Measurements from ENCODE around the gene SSTR3. TPM values are rescaled to one million over a fixed set of nuclear protein-coding genes. Genes with fewer than 3 reads are reported as not detected.

Gene SSTR3
- total RNA-seq (under 1 TPM in 1 of 2 donors, not detected in 1; 0.19 TPM), polyA plus RNA-seq (not detected)

DNA sequence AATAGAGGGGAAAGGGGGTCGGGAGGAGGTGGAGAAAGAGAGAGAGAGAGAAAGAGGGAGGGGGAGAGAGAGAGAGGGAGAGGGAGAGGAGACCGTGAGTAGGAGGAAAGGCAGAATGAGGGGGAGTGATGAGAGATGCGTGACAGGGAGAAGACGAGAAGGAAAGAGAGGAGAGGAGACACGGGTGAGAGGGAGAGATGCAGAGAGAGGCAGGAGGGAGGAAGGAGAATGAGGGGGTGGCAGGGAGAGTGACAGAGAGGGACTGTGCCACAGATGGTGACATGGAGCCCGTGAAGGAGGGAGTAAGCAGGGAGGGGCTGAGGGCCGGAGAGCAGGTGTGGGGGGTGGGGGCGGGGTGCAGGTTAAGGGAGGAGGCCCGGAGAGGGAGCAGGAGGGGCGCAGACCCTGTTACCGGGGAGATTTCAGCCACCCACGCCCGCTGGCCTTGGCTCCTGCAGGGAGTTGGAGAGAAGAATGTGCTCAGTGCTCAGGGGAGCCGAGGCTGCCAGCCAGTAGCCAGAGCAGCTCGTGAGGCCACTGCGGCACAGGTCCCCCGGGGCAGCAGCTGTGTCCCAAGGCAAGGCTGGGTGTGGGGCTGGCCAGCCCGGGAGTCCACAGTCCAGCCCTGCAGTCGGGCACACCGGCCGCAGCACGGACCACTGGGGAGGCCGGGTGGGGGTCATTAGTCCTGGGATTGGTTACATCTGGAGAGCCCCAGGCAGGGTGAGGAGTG lies at the start of gene SSTR3:
SSTR3 (minus strand) TSS at position 304 of the 733 bp plus-strand sequence. CDS start 4,674 bp downstream, outside the sequence.
- Histone ChIP-seq H3K4me1 (ENCODE audit: control insufficient read depth in 4 of 4, insufficient read depth in 4 of 4, low read length in 3 of 4) (peaks cover 0 to 2% (median 1%) of the 10 kb centered on the region in 4 donors), H3K27me3 (ENCODE audit: control insufficient read depth in 4 of 4, insufficient read depth in 4 of 4, low read length in 3 of 4) (peaks cover 0 to 4% (median 0%) of the 10 kb centered on the region in 4 donors), H3K9ac (ENCODE audit: low read depth in 1 of 2, low read length in 2 of 2) (no peak within 1 kb of the TSS), H3K27ac (ENCODE audit: low read depth in 1 of 2, low read length in 2 of 2) (no peak within 1 kb of the TSS), H3K36me3 (ENCODE audit: control insufficient read depth in 4 of 4, insufficient read depth in 3 of 4, low read depth in 1 of 4, low read length in 3 of 4) (no peaks in the 10 kb centered on the region), H3K9me3 (ENCODE audit: control insufficient read depth in 4 of 4, low read length in 3 of 4) (no peaks in the 10 kb centered on the region), H3K4me3 (ENCODE audit: low read depth in 1 of 3, low read length in 3 of 3) (no peak within 1 kb of the TSS)
- 29% methylated on average over 23 of the region's 23 CpGs for WGBS
- no peak for DNase-seq (ENCODE audit: low spot score)
- no peak for TF ChIP-seq EGR1 (IDR thresholded peaks at IDR 0.05; ENCODE audit: low read depth in 2 of 2)
- TF ChIP-seq, protein P1, sequence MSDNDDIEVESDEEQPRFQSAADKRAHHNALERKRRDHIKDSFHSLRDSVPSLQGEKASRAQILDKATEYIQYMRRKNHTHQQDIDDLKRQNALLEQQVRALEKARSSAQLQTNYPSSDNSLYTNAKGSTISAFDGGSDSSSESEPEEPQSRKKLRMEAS (IDR thresholded peaks at IDR 0.05): no peak
- no peak for TF ChIP-seq YY1 (IDR thresholded peaks at IDR 0.05)
- no peak for TF ChIP-seq NR2F2 (IDR thresholded peaks at IDR 0.05)
- no peak for TF ChIP-seq TAF1 (conservative IDR thresholded peaks at IDR 0.05)
- no peak for TF ChIP-seq JUND (IDR thresholded peaks at IDR 0.05)
- TF ChIP-seq, protein P2, sequence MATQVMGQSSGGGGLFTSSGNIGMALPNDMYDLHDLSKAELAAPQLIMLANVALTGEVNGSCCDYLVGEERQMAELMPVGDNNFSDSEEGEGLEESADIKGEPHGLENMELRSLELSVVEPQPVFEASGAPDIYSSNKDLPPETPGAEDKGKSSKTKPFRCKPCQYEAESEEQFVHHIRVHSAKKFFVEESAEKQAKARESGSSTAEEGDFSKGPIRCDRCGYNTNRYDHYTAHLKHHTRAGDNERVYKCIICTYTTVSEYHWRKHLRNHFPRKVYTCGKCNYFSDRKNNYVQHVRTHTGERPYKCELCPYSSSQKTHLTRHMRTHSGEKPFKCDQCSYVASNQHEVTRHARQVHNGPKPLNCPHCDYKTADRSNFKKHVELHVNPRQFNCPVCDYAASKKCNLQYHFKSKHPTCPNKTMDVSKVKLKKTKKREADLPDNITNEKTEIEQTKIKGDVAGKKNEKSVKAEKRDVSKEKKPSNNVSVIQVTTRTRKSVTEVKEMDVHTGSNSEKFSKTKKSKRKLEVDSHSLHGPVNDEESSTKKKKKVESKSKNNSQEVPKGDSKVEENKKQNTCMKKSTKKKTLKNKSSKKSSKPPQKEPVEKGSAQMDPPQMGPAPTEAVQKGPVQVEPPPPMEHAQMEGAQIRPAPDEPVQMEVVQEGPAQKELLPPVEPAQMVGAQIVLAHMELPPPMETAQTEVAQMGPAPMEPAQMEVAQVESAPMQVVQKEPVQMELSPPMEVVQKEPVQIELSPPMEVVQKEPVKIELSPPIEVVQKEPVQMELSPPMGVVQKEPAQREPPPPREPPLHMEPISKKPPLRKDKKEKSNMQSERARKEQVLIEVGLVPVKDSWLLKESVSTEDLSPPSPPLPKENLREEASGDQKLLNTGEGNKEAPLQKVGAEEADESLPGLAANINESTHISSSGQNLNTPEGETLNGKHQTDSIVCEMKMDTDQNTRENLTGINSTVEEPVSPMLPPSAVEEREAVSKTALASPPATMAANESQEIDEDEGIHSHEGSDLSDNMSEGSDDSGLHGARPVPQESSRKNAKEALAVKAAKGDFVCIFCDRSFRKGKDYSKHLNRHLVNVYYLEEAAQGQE (IDR thresholded peaks at IDR 0.05): no peak
- no peak for TF ChIP-seq HNF4A (conservative IDR thresholded peaks at IDR 0.05)
- no peak for TF ChIP-seq SP1 (IDR thresholded peaks at IDR 0.05)
- no peak for TF ChIP-seq FOXA1 (IDR thresholded peaks at IDR 0.05)
- TF ChIP-seq HNF4G (IDR thresholded peaks at IDR 0.05): no peak
- TF ChIP-seq, protein P3, sequence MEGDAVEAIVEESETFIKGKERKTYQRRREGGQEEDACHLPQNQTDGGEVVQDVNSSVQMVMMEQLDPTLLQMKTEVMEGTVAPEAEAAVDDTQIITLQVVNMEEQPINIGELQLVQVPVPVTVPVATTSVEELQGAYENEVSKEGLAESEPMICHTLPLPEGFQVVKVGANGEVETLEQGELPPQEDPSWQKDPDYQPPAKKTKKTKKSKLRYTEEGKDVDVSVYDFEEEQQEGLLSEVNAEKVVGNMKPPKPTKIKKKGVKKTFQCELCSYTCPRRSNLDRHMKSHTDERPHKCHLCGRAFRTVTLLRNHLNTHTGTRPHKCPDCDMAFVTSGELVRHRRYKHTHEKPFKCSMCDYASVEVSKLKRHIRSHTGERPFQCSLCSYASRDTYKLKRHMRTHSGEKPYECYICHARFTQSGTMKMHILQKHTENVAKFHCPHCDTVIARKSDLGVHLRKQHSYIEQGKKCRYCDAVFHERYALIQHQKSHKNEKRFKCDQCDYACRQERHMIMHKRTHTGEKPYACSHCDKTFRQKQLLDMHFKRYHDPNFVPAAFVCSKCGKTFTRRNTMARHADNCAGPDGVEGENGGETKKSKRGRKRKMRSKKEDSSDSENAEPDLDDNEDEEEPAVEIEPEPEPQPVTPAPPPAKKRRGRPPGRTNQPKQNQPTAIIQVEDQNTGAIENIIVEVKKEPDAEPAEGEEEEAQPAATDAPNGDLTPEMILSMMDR (IDR thresholded peaks at IDR 0.05; ENCODE audit: low read depth, low read length, missing input control): no peak
- no peak for TF ChIP-seq RXRA (IDR thresholded peaks at IDR 0.05)
- no peak for TF ChIP-seq FOXA2 (IDR thresholded peaks at IDR 0.05)
- TF ChIP-seq, protein P4, sequence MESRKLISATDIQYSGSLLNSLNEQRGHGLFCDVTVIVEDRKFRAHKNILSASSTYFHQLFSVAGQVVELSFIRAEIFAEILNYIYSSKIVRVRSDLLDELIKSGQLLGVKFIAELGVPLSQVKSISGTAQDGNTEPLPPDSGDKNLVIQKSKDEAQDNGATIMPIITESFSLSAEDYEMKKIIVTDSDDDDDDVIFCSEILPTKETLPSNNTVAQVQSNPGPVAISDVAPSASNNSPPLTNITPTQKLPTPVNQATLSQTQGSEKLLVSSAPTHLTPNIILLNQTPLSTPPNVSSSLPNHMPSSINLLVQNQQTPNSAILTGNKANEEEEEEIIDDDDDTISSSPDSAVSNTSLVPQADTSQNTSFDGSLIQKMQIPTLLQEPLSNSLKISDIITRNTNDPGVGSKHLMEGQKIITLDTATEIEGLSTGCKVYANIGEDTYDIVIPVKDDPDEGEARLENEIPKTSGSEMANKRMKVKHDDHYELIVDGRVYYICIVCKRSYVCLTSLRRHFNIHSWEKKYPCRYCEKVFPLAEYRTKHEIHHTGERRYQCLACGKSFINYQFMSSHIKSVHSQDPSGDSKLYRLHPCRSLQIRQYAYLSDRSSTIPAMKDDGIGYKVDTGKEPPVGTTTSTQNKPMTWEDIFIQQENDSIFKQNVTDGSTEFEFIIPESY (IDR thresholded peaks at IDR 0.05): no peak
- TF ChIP-seq, protein P5, sequence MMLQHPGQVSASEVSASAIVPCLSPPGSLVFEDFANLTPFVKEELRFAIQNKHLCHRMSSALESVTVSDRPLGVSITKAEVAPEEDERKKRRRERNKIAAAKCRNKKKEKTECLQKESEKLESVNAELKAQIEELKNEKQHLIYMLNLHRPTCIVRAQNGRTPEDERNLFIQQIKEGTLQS (IDR thresholded peaks at IDR 0.05): no peak
- no peak for TF ChIP-seq GABPA (IDR thresholded peaks at IDR 0.05 in 1 of 2, conservative IDR thresholded peaks at IDR 0.05 in 1 of 2)
- no peak for TF ChIP-seq RAD21 (IDR thresholded peaks at IDR 0.05)

Data from liver (tissue), 9 donors.